H1 (cell line): ENCODE data around the gene FAM76A.

Source experiments
- POLR2AphosphoS5 ChIP-seq: IDR thresholded peaks from 2 replicates; pipeline ENCODE4 v1.6.1; 2011; ENCODE audit warnings: low read depth, low read length
- RAD21 ChIP-seq, 2 experiments: IDR thresholded peaks in 1 of 2; conservative IDR thresholded peaks in 1 of 2; 2 replicates each; pipeline ENCODE4 v1.6.1; 2011; ENCODE audit warnings: low read depth in 2 of 2, low read length in 2 of 2, improper control_type of control experiment in 1 of 2, inconsistent platforms in 1 of 2, mild to moderate bottlenecking in 1 of 2, moderate library complexity in 1 of 2
- RNF2 ChIP-seq: fragments of 200-900, 300-1000 bp; sonication (generic); IDR thresholded peaks from 2 replicates; pipeline ENCODE4 v1.7.1; 2016; ENCODE audit warnings: borderline replicate concordance, low read depth, mild to moderate bottlenecking, antibody characterized with exemption, low read length; ENCODE audit not compliant: poor library complexity, severe bottlenecking; ENCODE audit errors: missing control alignments

DNA sequence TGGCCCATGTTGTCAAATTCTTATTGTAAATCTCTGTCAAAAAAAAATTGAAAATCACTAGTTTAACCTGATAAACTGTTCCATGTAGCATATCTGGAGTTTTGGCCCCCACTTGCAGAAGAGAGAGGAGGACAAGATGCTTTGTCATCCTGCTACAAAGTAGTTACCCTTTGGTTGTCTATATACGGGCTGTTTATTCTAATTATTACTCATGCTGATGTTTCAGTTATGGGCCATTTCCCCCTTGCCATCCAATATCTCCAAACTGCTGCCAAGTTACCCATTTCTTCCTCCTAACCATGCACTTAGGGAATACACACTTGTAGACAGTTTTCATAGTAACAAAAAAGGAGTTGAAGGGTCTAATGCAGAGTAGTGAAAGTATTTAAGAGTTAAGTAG lies 69.8 kb downstream of the FAM76A start:
- TF ChIP-seq RNF2 (no peak), RAD21 (IDR thresholded peaks at IDR 0.05 in 1 of 2, conservative IDR thresholded peaks at IDR 0.05 in 1 of 2; ENCODE audit: low read depth in 2 of 2, low read length in 2 of 2) (no peak), POLR2AphosphoS5 (no peak)
